ENCODE measurements around the gene FAM199X.
A peak's percentile ranks its signal among the peaks of the same experiment; 100 is the strongest.
"Not testable (repeated sequence)": the region's sequence is repeated elsewhere in the genome, so short reads cannot be mapped to it uniquely, and the experiment has no call there.

Gene FAM199X

GRCh38 chrX:104193485-104193884 lies 27.2 kb downstream of the FAM199X start:
- DNase-seq: no peak

DNA sequence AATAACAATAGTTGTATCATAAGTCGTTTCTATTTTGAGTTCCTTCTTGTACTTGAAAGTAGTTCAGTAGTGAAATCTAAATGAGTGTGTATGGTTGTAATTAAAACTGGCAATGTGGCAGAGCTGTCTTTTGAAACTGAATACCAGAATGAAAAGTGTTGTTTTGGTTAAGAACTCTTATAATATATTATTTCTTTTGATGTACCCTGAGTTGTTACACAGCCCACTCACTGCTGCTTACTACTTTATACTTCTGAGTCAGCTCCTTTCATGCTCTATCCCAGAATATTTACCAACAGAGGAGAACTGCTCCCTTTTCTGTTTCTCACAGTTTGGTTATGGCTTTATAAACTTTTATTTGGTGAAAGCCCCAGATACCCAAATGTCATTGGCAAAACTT lies 28.8 kb downstream of the FAM199X start:
- DNase-seq: no peak

GRCh38 chrX:104195489-104196084 lies 29.3 kb downstream of the FAM199X start:
- peak in 1 of 2 experiments; percentile 2 for DNase-seq

DNA sequence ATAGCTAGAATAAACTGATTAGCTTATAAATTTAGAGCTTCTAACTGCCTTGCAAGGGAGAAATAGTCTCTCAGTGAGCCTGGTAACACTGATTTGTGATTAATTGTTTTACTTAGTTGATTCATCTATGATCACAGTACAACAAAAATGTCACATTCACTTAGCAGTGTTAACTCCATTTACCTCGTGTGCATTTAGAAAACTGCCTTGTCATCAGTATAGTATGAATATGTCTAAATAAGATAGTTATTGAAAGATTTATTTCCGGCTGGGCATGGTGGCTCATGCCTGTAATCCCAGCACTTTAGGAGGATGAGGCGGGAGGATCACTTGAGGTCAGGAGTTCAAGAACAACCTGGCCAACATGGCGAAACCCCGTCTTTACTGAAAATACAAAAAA lies 39.3 kb downstream of the FAM199X start:
- no peak for DNase-seq

- DNase-seq: no peak
Observed at GRCh38 chrX:104211187-104211586, 44.9 kb downstream of the FAM199X start.

GRCh38 chrX:104230060-104230459 lies 63.8 kb downstream of the FAM199X start:
- not testable (repeated sequence) for DNase-seq

Data from SW 1271 (cell line).